ENCODE results near the gene RAD54L. TPM values are rescaled to one million over a fixed set of nuclear protein-coding genes. Genes with fewer than 3 reads are reported as not detected.

Gene RAD54L
- total and polyA plus RNA-seq, 4 donors: 0.72 to 2.2 (median 2.1) TPM

DNA sequence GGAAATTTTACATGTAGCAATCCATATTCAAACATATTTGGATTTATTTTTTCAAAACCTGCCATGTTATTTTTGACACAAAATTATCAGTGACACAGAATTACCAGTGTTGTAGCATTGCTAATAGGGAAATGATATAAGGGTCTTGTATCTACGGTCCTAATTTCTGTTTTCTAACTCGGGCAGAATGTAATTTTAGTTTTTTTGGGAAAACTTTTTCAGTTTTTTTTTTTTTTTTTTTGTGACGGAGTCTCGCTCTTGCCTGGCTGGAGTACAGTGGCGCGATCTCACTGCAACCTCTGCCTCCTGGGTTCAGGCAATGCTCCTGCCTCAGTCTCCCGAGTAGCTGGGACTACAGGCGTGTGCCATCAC lies 58.6 kb downstream of the RAD54L start:
- 93 to 96% methylated on average over 8 of the region's 8 CpGs for WGBS, 2 donors
- H3K27me3 ChIP-seq (ENCODE audit: control insufficient read depth in 3 of 3, insufficient read depth in 3 of 3, low read length in 2 of 3): no peaks in the 10 kb centered on the region
- peaks cover 7 to 13% (median 10%) of the 10 kb centered on the region in 4 donors for H3K36me3 ChIP-seq (ENCODE audit: control insufficient read depth in 4 of 4, insufficient read depth in 4 of 4, low read length in 4 of 4)
- TF ChIP-seq CTCF (IDR thresholded peaks at IDR 0.05; ENCODE audit: control extremely low read depth, extremely low read depth): no peak
- H3K4me3 ChIP-seq: no peak overlapping the region
- peaks cover 3 to 16% (median 6%) of the 10 kb centered on the region in 5 donors for H3K4me1 ChIP-seq (ENCODE audit: control insufficient read depth in 5 of 5, insufficient read depth in 5 of 5, low read length in 5 of 5)
- H3K9me3 ChIP-seq (ENCODE audit: control insufficient read depth in 4 of 4, insufficient read depth in 3 of 4, low read length in 3 of 4): no peaks in the 10 kb centered on the region
- DNase-seq (no peak), ATAC-seq (ENCODE audit: insufficient read depth, low FRiP score) (no peak)
- H3K27ac ChIP-seq (ENCODE audit: low read depth in 1 of 2, low read length in 1 of 2): no peak overlapping the region
- no peak overlapping the region for H3K9ac ChIP-seq (ENCODE audit: insufficient read depth in 1 of 2, low read length in 2 of 2)

GRCh38 chr1:46309401-46310159 lies 62.0 kb downstream of the RAD54L start:
- Histone ChIP-seq H3K4me3 (no peak overlapping the region), H3K9me3 (ENCODE audit: control insufficient read depth in 4 of 4, insufficient read depth in 3 of 4, low read length in 3 of 4) (no peaks in the 10 kb centered on the region), H3K27me3 (ENCODE audit: control insufficient read depth in 3 of 3, insufficient read depth in 3 of 3, low read length in 2 of 3) (no peaks in the 10 kb centered on the region), H3K4me1 (ENCODE audit: control insufficient read depth in 5 of 5, insufficient read depth in 5 of 5, low read length in 5 of 5) (peaks cover 2 to 6% (median 6%) of the 10 kb centered on the region in 5 donors), H3K9ac (ENCODE audit: insufficient read depth in 1 of 2, low read length in 2 of 2) (no peak overlapping the region), H3K36me3 (ENCODE audit: control insufficient read depth in 4 of 4, insufficient read depth in 4 of 4, low read length in 4 of 4) (peaks cover 20 to 34% (median 25%) of the 10 kb centered on the region in 4 donors), H3K27ac (ENCODE audit: low read depth in 1 of 2, low read length in 1 of 2) (no peak overlapping the region)
- TF ChIP-seq CTCF (IDR thresholded peaks at IDR 0.05; ENCODE audit: control extremely low read depth, extremely low read depth): no peak
- DNase-seq: no peak
- 72 to 83% methylated on average over 16 of the region's 16 CpGs for WGBS, 2 donors
- no peak for ATAC-seq (ENCODE audit: insufficient read depth, low FRiP score)

DNA sequence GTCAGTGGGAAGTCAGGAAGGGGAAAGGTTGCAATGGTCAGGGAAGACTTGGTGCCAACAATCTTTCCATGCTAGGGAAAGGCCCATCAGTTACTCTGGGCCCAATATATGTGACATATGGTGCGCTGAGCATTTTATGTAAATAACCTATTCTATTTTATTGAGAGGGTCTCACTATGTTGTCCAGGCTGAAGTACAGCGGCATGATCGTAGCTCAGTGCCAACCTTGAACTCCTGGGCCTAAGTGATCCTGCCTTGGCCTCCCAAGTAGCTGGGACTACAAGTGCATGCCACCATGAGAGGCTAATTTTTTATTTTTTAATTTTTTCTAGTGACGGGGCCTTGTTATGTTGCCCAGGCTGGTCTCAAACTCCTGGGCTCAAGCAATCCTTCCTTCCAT lies 62.8 kb downstream of the RAD54L start:
- H3K9me3 ChIP-seq (ENCODE audit: control insufficient read depth in 4 of 4, insufficient read depth in 3 of 4, low read length in 3 of 4): no peaks in the 10 kb centered on the region
- no peak for DNase-seq
- no peak overlapping the region for H3K4me3 ChIP-seq
- no peak overlapping the region for H3K9ac ChIP-seq (ENCODE audit: insufficient read depth in 1 of 2, low read length in 2 of 2)
- no peak for ATAC-seq (ENCODE audit: insufficient read depth, low FRiP score)
- no peaks in the 10 kb centered on the region for H3K27me3 ChIP-seq (ENCODE audit: control insufficient read depth in 3 of 3, insufficient read depth in 3 of 3, low read length in 2 of 3)
- peaks cover 22 to 37% (median 26%) of the 10 kb centered on the region in 4 donors for H3K36me3 ChIP-seq (ENCODE audit: control insufficient read depth in 4 of 4, insufficient read depth in 4 of 4, low read length in 4 of 4)
- no peak for TF ChIP-seq CTCF (IDR thresholded peaks at IDR 0.05; ENCODE audit: control extremely low read depth, extremely low read depth)
- H3K4me1 ChIP-seq (ENCODE audit: control insufficient read depth in 5 of 5, insufficient read depth in 5 of 5, low read length in 5 of 5): peaks cover 0 to 6% (median 0%) of the 10 kb centered on the region in 5 donors
- H3K27ac ChIP-seq (ENCODE audit: low read depth in 1 of 2, low read length in 1 of 2): no peak overlapping the region
- 95 to 96% methylated on average over 4 of the region's 4 CpGs for WGBS, 2 donors
